Activated CD8-positive, alpha-beta T cell treated with anti-CD3 and anti-CD28 coated beads for 36 hours (primary cell): ENCODE results near the gene KIAA1549. TPM values are rescaled to one million over a fixed set of nuclear protein-coding genes. Genes with fewer than 3 reads are reported as not detected.
"Not testable (repeated sequence)": the region's sequence is repeated elsewhere in the genome, so short reads cannot be mapped to it uniquely, and the experiment has no call there.

ENCODE experiments used
- ATAC-seq: fragments of 200-7000 bp; cut with Tn5 transposase; one replicate; pipeline ENCODE4 v1.10.0; 2021; ENCODE audit warnings: mild to moderate bottlenecking, moderate library complexity
- CTCF ChIA-PET: fragments of 350-600 bp; sonication (Branson Sonifier 250); formaldehyde crosslinking; loops from one replicate; lab custom pipeline; 2021; ENCODE audit warnings: antibody characterized with exemption; lab: Charles Lee
- POLR2A ChIA-PET: fragments of 350-600 bp; sonication (Branson Sonifier 250); formaldehyde crosslinking; loops from one replicate; lab custom pipeline; 2021; ENCODE audit warnings: antibody characterized with exemption; lab: Charles Lee
- DNase-seq: peaks from one replicate; pipeline ENCODE4 v3.0.0-alpha.2; 2020
- H3K27ac Mint-ChIP-seq: one replicate; pipeline ENCODE4 v1.8.0; 2021; ENCODE audit warnings: mild to moderate bottlenecking, mixed read lengths
- H3K27me3 Mint-ChIP-seq: one replicate; pipeline ENCODE4 v1.8.0; 2021; ENCODE audit warnings: mixed read lengths
- H3K36me3 Mint-ChIP-seq: one replicate; pipeline ENCODE4 v1.8.0; 2021; ENCODE audit warnings: low read depth, mixed read lengths
- H3K4me1 Mint-ChIP-seq: one replicate; pipeline ENCODE4 v1.8.0; 2021; ENCODE audit warnings: low read depth, mixed read lengths
- H3K4me3 Mint-ChIP-seq: one replicate; pipeline ENCODE4 v1.8.0; 2021; ENCODE audit warnings: mild to moderate bottlenecking, moderate library complexity, mixed read lengths
- H3K9me3 Mint-ChIP-seq: one replicate; pipeline ENCODE4 v1.8.0; 2021; ENCODE audit warnings: mixed read lengths
- intact Hi-C: fragments of 100-400 bp; cut with micrococcal nuclease; formaldehyde crosslinking; loops from one replicate; pipeline ENCODE4 v1.10.0; 2022
- total RNA-seq, 2 experiments: library from RNA; stranded (reverse); gene quantifications; one replicate each; pipeline ENCODE4 v1.2.3, GENCODE V29; 2021
- TF ChIP-seq, protein P1 (sequence below): fragments of 200-600 bp; IDR thresholded peaks from one replicate; pipeline ENCODE4 v1.8.0; 2022; ENCODE audit warnings: antibody characterized with exemption, mild to moderate bottlenecking

Gene KIAA1549
- total RNA-seq, 2 experiments from 2014 or later: 1.3 to 1.5 TPM

DNA sequence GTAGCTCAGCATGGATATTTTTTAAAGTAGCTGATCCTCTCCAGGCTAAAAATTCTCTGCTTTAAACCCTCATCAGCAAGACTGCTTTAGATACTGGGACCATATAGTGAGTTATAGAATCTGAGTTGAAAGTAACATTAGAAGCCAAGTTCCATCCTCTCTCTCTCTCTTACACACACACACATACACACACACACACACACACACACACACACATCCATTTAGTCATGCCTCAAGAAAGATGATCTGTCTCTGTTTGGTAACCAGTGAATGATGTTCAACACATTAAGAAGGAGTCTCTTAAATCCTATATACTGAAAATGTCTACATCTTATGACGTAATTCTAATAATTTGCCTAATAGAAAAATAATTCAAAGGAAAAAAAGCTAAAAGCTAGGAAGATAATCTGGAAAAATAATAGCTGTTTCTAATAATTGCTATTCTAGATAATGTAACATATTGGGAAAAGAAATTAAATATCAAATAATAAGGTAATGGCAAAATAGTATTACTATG, 166.3 kb downstream of the KIAA1549 start:
- TF ChIP-seq, protein P1, sequence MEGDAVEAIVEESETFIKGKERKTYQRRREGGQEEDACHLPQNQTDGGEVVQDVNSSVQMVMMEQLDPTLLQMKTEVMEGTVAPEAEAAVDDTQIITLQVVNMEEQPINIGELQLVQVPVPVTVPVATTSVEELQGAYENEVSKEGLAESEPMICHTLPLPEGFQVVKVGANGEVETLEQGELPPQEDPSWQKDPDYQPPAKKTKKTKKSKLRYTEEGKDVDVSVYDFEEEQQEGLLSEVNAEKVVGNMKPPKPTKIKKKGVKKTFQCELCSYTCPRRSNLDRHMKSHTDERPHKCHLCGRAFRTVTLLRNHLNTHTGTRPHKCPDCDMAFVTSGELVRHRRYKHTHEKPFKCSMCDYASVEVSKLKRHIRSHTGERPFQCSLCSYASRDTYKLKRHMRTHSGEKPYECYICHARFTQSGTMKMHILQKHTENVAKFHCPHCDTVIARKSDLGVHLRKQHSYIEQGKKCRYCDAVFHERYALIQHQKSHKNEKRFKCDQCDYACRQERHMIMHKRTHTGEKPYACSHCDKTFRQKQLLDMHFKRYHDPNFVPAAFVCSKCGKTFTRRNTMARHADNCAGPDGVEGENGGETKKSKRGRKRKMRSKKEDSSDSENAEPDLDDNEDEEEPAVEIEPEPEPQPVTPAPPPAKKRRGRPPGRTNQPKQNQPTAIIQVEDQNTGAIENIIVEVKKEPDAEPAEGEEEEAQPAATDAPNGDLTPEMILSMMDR: no peak
- Mint-ChIP-seq H3K9me3 (no peaks in the 10 kb centered on the region), H3K27me3 (no peaks in the 10 kb centered on the region), H3K27ac (no peak overlapping the region), H3K4me1 (peaks cover 11% of the 10 kb centered on the region), H3K4me3 (no peak overlapping the region), H3K36me3 (no peaks in the 10 kb centered on the region)
- no peak for ATAC-seq
- CTCF ChIA-PET: no interaction called here
- POLR2A ChIA-PET: interaction anchor here (0.6 kb wide), 1 partner anchor 332 kb away, joined by 3 read pairs; no protein-coding TSS in a partner anchor
- no peak for DNase-seq
- intact Hi-C loops: no loop called here

DNA sequence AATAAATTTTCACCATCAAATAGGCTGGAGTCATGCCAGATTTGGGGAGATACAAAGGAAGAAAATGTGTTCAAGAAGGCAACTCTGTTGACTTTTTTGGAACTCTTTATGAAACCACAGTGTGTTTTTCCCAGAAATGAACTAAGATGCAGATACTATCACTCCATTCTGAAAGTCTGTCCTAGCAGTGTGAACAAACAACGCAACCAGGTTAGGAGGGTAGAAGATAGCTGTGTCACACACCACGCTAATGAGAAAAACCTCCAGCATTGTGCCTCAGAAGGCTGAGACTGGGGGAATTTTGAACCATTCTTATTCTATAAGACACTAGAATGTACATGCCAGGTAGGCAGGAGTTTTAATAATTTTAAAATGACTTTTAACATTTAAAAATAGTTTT, 167.2 kb downstream of the KIAA1549 start:
- POLR2A ChIA-PET: interaction anchor here (0.6 kb wide), 1 partner anchor 289 kb away, joined by 3 read pairs; no protein-coding TSS in a partner anchor
- Mint-ChIP-seq H3K9me3 (no peaks in the 10 kb centered on the region), H3K27me3 (no peaks in the 10 kb centered on the region), H3K36me3 (no peaks in the 10 kb centered on the region), H3K27ac (no peak overlapping the region), H3K4me3 (no peak overlapping the region), H3K4me1 (peaks cover 11% of the 10 kb centered on the region)
- DNase-seq (no peak), ATAC-seq (peak; percentile 67)
- TF ChIP-seq, protein P1: no peak
- intact Hi-C loops: no loop called here
- CTCF ChIA-PET: no interaction called here

DNA sequence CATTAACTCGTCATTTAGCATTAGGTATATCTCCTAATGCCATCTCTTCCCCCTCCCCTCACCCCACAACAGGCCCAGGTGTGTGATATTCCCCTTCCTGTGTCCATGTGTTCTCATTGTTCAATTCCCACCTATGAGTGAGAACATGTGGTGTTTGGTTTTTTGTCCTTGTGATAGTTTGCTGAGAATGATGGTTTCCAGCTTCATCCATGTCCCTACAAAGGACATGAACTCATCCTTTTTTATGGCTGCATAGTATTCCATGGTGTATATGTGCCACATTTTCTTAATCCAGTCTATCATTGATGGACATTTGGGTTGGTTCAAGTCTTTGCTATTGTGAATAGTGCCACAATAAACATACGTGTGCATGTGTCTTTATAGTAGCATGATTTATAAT, 169.9 kb downstream of the KIAA1549 start:
- ATAC-seq, CTCF ChIA-PET, DNase-seq, intact Hi-C loops, H3K9me3 Mint-ChIP-seq, POLR2A ChIA-PET, H3K4me3 Mint-ChIP-seq, H3K27me3 Mint-ChIP-seq, H3K36me3 Mint-ChIP-seq, H3K27ac Mint-ChIP-seq: not testable (repeated sequence)
- peaks cover 11% of the 10 kb centered on the region for H3K4me1 Mint-ChIP-seq

DNA sequence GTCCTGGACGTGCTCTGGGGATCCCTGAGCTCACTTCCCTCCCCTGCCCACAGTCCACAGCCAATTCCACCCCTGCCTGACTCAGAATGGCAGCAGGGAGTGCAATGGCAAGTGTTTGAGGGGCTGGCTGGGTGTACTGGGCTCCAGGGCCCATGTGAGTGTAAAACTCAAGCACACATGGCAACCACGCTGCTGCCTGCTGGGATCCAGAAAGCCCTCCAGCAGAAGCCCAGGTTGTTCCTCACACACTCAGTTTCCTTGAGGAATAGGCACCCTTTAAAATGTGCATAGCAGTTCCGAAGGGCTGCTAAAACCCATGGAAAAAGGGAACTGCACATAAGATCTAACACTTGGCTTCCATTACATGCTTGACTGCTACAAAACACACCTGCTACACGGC, 171.8 kb downstream of the KIAA1549 start:
- ATAC-seq (no peak), DNase-seq (no peak)
- H3K4me3 Mint-ChIP-seq: no peak overlapping the region
- no peak overlapping the region for H3K27ac Mint-ChIP-seq
- ChIA-PET CTCF (no interaction called here), POLR2A (no interaction called here)
- no peaks in the 10 kb centered on the region for H3K27me3 Mint-ChIP-seq
- TF ChIP-seq, protein P1: no peak
- H3K36me3 Mint-ChIP-seq: no peaks in the 10 kb centered on the region
- intact Hi-C loops: no loop called here
- H3K4me1 Mint-ChIP-seq: peaks cover 7% of the 10 kb centered on the region
- H3K9me3 Mint-ChIP-seq: peaks cover 6% of the 10 kb centered on the region

DNA sequence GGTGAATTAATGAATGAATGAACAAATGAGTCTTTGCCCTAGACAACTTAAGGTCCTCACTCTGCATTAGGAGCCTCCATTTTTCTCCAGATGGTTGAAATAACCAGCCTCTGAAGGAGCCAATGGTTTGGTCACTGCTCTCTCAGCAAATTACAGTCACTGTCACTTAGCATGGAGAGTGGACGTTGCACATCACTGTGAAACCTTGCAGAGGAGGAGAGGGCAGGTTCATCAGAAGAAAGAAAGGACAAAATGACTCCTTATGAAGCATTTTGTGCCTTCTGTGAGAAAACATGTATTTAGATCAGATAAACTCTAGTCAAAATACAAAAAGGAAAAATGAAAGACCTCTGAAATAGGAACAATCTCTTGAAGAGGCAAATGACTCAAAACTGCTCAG, 176.6 kb downstream of the KIAA1549 start:
- ChIA-PET POLR2A (no interaction called here), CTCF (interaction anchor here (1.4 kb wide), 1 partner anchor 82 kb away, joined by 4 read pairs; no protein-coding TSS in a partner anchor)
- DNase-seq (no peak), ATAC-seq (no peak)
- Mint-ChIP-seq H3K4me1 (no peaks in the 10 kb centered on the region), H3K27me3 (no peaks in the 10 kb centered on the region), H3K9me3 (peaks cover 6% of the 10 kb centered on the region), H3K36me3 (no peaks in the 10 kb centered on the region), H3K27ac (no peak overlapping the region), H3K4me3 (no peak overlapping the region)
- TF ChIP-seq, protein P1: no peak
- intact Hi-C loops: no loop called here
